Measurements from ENCODE around the gene KIR2DL4.
"Not testable (repeated sequence)": the region's sequence is repeated elsewhere in the genome, so short reads cannot be mapped to it uniquely, and the experiment has no call there.

Gene KIR2DL4

DNA sequence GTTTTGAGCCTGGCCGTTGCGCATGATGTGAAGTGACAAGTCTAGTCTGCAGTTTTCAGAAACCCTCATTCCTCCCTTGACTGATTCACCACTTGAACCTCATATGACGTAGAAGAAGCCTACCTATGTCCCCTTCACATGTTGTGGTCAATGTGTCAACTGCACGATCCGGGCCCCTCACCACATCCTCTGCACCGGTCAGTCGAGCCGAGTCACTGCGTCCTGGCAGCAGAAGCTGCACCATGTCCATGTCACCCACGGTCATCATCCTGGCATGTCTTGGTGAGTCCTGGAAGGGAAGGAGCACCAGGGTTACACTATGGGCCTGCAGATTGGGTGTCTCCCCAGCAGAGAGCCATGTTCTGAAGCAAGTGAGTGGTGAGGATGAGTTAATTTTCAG lies at the start of gene KIR2DL4:
KIR2DL4 (plus strand) TSS at position 201 of the 400 bp plus-strand sequence; CDS start at position 243, 42 bp downstream.
- no peak within 1 kb of the TSS for H3K9ac ChIP-seq (ENCODE audit: low read length in 5 of 5)
- H3K4me1 ChIP-seq (ENCODE audit: control insufficient read depth in 5 of 5, insufficient read depth in 5 of 5, low read length in 5 of 5), result no peaks in the 10 kb centered on the region
- H3K27me3 ChIP-seq (ENCODE audit: control insufficient read depth in 5 of 5, insufficient read depth in 4 of 5, low read length in 5 of 5), result peaks cover 0 to 11% (median 7%) of the 10 kb centered on the region in 5 donors
- H3K27ac ChIP-seq (ENCODE audit: low read depth, low read length), result no peak within 1 kb of the TSS
- no peaks in the 10 kb centered on the region for H3K36me3 ChIP-seq (ENCODE audit: control insufficient read depth in 5 of 5, insufficient read depth in 5 of 5, low read length in 5 of 5)
- H3K9me3 ChIP-seq (ENCODE audit: control insufficient read depth in 5 of 5, low read length in 5 of 5), result no peaks in the 10 kb centered on the region
- no peak within 1 kb of the TSS for H3K4me3 ChIP-seq (ENCODE audit: low read depth in 1 of 5, low read length in 5 of 5)

DNA sequence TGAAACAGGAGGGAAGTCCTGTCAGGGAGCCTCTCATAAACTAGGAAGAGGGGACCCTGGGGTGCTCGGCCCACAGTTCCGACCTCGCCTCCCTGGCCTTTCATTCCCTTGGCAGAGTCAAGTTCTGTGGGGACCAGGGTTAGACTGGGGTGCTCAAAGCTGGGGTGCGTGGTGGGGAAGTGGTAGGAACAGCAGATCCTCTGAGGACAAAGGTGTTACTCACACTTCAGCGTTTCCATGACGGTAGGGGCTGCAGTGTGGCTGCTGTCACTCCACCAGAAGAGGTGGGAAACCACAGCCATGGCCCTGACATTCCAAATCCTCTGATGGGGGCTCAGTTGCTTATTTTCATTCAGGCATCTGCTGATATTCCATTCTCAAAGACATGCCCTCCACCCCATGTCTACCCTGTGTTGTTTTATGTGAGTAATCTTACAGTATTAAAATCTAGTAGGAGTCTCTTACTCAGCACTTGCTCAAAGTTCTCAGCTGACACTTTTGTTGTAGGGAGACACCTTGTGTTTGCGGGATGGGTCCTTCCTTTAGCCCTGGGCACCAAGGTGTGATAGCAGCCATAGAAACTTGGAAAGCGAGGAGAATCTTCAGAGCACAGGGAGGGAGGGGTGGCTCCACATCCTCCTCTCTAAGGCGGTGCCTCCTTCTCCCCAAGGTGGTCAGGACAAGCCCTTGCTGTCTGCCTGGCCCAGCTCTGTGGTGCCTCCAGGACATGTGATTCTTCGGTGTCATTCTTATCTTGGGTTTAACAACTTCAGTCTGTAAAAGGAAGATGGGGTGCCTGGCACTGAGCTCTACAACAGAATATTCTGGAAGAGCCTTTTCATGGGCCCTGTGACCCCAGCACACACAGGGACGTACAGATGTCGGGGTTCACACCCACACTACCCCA lies 47.0 kb upstream of the KIR2DL4 start:
- H3K4me3 ChIP-seq (ENCODE audit: low read depth in 1 of 5, low read length in 5 of 5); H3K9me3 ChIP-seq (ENCODE audit: control insufficient read depth in 5 of 5, low read length in 5 of 5); H3K27me3 ChIP-seq (ENCODE audit: control insufficient read depth in 5 of 5, insufficient read depth in 4 of 5, low read length in 5 of 5); H3K27ac ChIP-seq (ENCODE audit: low read depth, low read length); H3K9ac ChIP-seq (ENCODE audit: low read length in 5 of 5); H3K36me3 ChIP-seq (ENCODE audit: control insufficient read depth in 5 of 5, insufficient read depth in 5 of 5, low read length in 5 of 5); H3K4me1 ChIP-seq (ENCODE audit: control insufficient read depth in 5 of 5, insufficient read depth in 5 of 5, low read length in 5 of 5): not testable (repeated sequence)

DNA sequence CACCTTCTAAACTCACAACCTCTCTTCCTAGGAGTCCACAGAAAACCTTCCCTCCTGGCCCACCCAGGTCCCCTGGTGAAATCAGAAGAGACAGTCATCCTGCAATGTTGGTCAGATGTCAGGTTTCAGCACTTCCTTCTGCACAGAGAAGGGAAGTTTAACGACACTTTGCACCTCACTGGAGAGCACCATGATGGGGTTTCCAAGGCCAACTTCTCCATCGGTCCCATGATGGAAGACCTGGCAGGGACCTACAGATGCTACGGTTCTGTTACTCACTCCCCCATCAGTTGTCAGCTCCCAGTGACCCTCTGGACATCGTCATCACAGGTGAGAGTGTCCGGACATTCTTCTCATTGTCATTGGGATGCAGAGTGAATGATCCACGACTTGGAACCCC lies 44.8 kb upstream of the KIR2DL4 start:
- not testable (repeated sequence) for H3K4me1 ChIP-seq (ENCODE audit: control insufficient read depth in 5 of 5, insufficient read depth in 5 of 5, low read length in 5 of 5); H3K9me3 ChIP-seq (ENCODE audit: control insufficient read depth in 5 of 5, low read length in 5 of 5); H3K27me3 ChIP-seq (ENCODE audit: control insufficient read depth in 5 of 5, insufficient read depth in 4 of 5, low read length in 5 of 5); H3K9ac ChIP-seq (ENCODE audit: low read length in 5 of 5); H3K36me3 ChIP-seq (ENCODE audit: control insufficient read depth in 5 of 5, insufficient read depth in 5 of 5, low read length in 5 of 5); H3K4me3 ChIP-seq (ENCODE audit: low read depth in 1 of 5, low read length in 5 of 5); H3K27ac ChIP-seq (ENCODE audit: low read depth, low read length)

DNA sequence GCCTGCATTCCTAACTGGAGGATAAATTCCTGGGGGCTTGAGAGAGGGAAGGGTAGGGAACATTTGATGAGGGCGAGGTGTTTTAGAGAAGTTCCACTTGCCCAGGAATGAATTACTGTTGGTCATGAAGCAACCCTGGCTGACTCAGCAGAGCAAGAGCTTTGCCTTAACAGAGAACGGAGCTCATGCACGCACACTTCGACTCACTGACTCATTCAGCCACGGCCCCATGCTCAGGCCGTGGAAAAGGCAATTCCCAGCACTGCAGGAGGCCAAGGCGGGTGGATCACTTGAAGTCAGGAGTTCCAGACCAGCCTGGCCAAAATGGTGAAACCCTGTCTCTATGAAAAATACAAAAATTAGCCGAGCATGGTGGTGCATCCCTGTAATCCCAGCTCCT lies 39.2 kb upstream of the KIR2DL4 start:
- H3K27me3 ChIP-seq (ENCODE audit: control insufficient read depth in 5 of 5, insufficient read depth in 4 of 5, low read length in 5 of 5); H3K36me3 ChIP-seq (ENCODE audit: control insufficient read depth in 5 of 5, insufficient read depth in 5 of 5, low read length in 5 of 5); H3K4me3 ChIP-seq (ENCODE audit: low read depth in 1 of 5, low read length in 5 of 5); H3K9me3 ChIP-seq (ENCODE audit: control insufficient read depth in 5 of 5, low read length in 5 of 5); H3K4me1 ChIP-seq (ENCODE audit: control insufficient read depth in 5 of 5, insufficient read depth in 5 of 5, low read length in 5 of 5); H3K9ac ChIP-seq (ENCODE audit: low read length in 5 of 5); H3K27ac ChIP-seq (ENCODE audit: low read depth, low read length): not testable (repeated sequence)

DNA sequence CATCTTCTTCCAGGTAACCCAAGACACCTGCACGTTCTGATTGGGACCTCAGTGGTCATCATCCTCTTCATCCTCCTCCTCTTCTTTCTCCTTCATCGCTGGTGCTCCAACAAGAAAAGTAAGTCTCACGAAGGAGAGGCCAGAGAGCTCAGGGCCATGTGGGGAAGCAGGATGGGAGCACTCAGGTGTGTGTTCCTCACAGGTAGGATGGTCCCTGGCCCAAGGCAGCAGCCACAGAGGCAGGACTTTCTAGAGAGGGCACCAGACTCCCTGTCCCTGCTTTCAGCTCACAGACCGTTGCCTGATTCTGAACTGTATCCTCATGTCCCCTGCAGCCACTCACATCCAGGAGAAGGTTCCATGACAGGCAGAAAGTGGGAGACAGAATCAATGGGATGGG lies 36.9 kb upstream of the KIR2DL4 start:
- H3K27me3 ChIP-seq (ENCODE audit: control insufficient read depth in 5 of 5, insufficient read depth in 4 of 5, low read length in 5 of 5); H3K36me3 ChIP-seq (ENCODE audit: control insufficient read depth in 5 of 5, insufficient read depth in 5 of 5, low read length in 5 of 5); H3K9me3 ChIP-seq (ENCODE audit: control insufficient read depth in 5 of 5, low read length in 5 of 5); H3K27ac ChIP-seq (ENCODE audit: low read depth, low read length); H3K4me1 ChIP-seq (ENCODE audit: control insufficient read depth in 5 of 5, insufficient read depth in 5 of 5, low read length in 5 of 5); H3K9ac ChIP-seq (ENCODE audit: low read length in 5 of 5); H3K4me3 ChIP-seq (ENCODE audit: low read depth in 1 of 5, low read length in 5 of 5): not testable (repeated sequence)

DNA sequence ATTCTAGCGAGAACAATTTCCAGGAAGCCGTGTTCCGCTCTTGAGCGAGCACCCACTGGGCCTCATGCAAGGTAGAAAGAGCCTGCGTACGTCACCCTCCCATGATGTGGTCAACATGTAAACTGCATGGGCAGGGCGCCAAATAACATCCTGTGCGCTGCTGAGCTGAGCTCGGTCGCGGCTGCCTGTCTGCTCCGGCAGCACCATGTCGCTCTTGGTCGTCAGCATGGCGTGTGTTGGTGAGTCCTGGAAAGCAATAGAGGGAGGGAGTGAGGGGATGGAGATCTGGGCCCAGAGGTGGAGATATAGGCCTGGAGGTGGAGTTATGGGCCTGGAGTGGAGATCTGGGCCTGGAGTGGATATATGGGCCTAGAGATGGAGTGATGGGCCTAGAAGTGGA lies 33.8 kb upstream of the KIR2DL4 start, which contains the start of gene KIR2DL1:
KIR2DL1 (plus strand) TSS at position 148 of the 400 bp plus-strand sequence; CDS start at position 206, 58 bp downstream.
- H3K27me3 ChIP-seq (ENCODE audit: control insufficient read depth in 5 of 5, insufficient read depth in 4 of 5, low read length in 5 of 5); H3K27ac ChIP-seq (ENCODE audit: low read depth, low read length); H3K9ac ChIP-seq (ENCODE audit: low read length in 5 of 5); H3K9me3 ChIP-seq (ENCODE audit: control insufficient read depth in 5 of 5, low read length in 5 of 5); H3K4me3 ChIP-seq (ENCODE audit: low read depth in 1 of 5, low read length in 5 of 5); H3K4me1 ChIP-seq (ENCODE audit: control insufficient read depth in 5 of 5, insufficient read depth in 5 of 5, low read length in 5 of 5); H3K36me3 ChIP-seq (ENCODE audit: control insufficient read depth in 5 of 5, insufficient read depth in 5 of 5, low read length in 5 of 5): not testable (repeated sequence)

DNA sequence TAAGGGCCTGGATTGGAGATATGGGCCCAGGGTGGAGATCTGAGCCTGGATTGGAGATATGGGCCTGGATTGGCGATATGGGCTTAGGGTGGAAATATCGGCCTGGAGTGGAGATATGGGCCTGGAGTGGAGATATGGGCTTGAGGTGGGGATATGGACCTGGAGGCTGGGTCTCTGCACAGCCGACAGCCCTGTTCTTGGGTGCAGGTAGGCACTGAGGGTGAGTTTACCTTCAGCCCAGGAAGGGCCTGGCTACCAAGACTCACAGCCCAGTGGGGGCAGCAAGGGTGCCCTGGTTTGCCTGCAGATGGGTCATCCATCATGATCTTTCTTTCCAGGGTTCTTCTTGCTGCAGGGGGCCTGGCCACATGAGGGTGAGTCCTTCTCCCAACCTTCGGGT lies 32.9 kb upstream of the KIR2DL4 start:
- not testable (repeated sequence) for H3K9ac ChIP-seq (ENCODE audit: low read length in 5 of 5); H3K27me3 ChIP-seq (ENCODE audit: control insufficient read depth in 5 of 5, insufficient read depth in 4 of 5, low read length in 5 of 5); H3K27ac ChIP-seq (ENCODE audit: low read depth, low read length); H3K36me3 ChIP-seq (ENCODE audit: control insufficient read depth in 5 of 5, insufficient read depth in 5 of 5, low read length in 5 of 5); H3K9me3 ChIP-seq (ENCODE audit: control insufficient read depth in 5 of 5, low read length in 5 of 5); H3K4me1 ChIP-seq (ENCODE audit: control insufficient read depth in 5 of 5, insufficient read depth in 5 of 5, low read length in 5 of 5); H3K4me3 ChIP-seq (ENCODE audit: low read depth in 1 of 5, low read length in 5 of 5)

DNA sequence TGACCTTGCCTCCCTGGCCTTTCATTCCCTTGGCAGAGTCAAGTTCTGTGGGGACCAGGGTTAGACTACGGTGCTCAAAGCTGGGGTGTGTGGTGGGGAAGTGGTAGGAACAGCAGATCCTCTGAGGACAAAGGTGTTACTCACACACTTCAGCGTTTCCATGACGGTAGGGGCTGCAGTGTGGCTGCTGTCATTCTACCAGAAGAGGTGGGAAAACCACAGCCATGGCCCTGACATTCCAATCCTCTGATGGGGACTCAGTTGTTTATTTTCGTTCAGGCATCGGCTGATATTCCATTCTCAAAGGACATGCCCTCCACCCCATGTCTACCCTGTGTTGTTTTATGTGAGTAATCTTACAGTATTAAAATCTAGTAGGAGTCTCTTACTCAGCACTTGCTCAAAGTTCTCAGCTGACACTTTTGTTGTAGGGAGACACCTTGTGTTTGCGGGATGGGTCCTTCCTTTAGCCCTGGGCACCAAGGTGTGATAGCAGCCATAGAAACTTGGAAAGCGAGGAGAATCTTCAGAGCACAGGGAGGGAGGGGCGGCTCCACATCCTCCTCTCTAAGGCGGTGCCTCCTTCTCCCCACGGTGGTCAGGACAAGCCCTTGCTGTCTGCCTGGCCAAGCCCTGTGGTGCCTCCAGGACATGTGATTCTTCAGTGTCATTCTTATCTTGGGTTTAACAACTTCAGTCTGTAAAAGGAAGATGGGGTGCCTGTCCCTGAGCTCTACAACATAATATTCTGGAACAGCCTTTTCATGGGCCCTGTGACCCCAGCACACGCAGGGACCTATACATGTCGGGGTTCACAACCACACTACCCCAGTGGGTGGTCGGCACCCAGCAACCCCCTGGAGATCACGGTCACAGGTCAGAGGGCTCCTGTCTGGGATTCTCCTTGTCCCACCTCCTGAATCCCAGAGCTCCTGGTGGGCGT lies 32.1 kb upstream of the KIR2DL4 start:
- H3K4me1 ChIP-seq (ENCODE audit: control insufficient read depth in 5 of 5, insufficient read depth in 5 of 5, low read length in 5 of 5); H3K27ac ChIP-seq (ENCODE audit: low read depth, low read length); H3K9ac ChIP-seq (ENCODE audit: low read length in 5 of 5); H3K27me3 ChIP-seq (ENCODE audit: control insufficient read depth in 5 of 5, insufficient read depth in 4 of 5, low read length in 5 of 5); H3K9me3 ChIP-seq (ENCODE audit: control insufficient read depth in 5 of 5, low read length in 5 of 5); H3K4me3 ChIP-seq (ENCODE audit: low read depth in 1 of 5, low read length in 5 of 5); H3K36me3 ChIP-seq (ENCODE audit: control insufficient read depth in 5 of 5, insufficient read depth in 5 of 5, low read length in 5 of 5): not testable (repeated sequence)

DNA sequence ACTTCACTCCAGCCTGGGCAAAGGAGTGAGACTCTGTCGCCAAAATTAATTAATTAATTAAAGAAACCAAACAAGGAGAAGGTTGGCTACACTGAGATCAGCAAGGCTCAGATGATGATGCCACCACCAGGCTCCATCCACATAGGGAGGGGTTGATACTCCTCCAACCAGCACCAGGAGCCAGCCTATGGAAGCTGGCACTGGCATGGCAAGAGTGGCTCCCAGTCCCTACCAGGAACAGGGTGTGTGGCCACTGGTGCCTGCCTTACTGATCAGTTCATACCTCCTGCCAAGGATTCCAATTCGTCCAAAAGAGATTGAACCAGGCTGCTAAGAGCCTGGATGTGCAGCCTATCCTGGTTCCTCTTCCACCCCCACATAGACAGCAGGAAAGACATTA lies 30.7 kb upstream of the KIR2DL4 start:
- H3K36me3 ChIP-seq (ENCODE audit: control insufficient read depth in 5 of 5, insufficient read depth in 5 of 5, low read length in 5 of 5); H3K4me1 ChIP-seq (ENCODE audit: control insufficient read depth in 5 of 5, insufficient read depth in 5 of 5, low read length in 5 of 5); H3K27me3 ChIP-seq (ENCODE audit: control insufficient read depth in 5 of 5, insufficient read depth in 4 of 5, low read length in 5 of 5); H3K27ac ChIP-seq (ENCODE audit: low read depth, low read length); H3K4me3 ChIP-seq (ENCODE audit: low read depth in 1 of 5, low read length in 5 of 5); H3K9me3 ChIP-seq (ENCODE audit: control insufficient read depth in 5 of 5, low read length in 5 of 5); H3K9ac ChIP-seq (ENCODE audit: low read length in 5 of 5): not testable (repeated sequence)

Data from subcutaneous abdominal adipose tissue (tissue), 5 donors.